Measurements from ENCODE around the gene ZNF672. TPM values are rescaled to one million over a fixed set of nuclear protein-coding genes. Genes with fewer than 3 reads are reported as not detected.
A peak's percentile ranks its signal among the peaks of the same experiment; 100 is the strongest.

ZNF672 gene
- total RNA-seq, 1 experiment from 2014 or later = 29.1 TPM

DNA sequence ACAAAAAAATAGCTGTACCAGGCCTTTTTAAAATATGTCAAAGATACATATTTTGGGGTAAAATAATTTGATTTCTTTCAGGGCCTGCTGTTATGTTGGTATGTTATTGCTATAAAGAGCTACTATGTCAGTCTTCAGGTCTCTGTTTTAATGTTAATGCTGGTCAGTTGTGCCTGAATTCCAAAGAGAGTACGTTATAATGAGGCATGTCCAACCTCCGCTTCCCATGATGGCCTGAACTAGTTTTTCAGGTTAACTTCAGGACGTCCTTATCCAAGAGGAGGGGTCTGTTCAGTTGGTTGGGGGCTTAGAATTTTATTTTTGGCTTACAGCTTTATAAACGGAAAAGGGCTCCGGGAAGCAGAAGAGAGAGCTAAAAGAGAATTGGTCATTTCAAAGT is 47.6 kb upstream of the ZNF672 start:
- TF ChIP-seq, protein P1, sequence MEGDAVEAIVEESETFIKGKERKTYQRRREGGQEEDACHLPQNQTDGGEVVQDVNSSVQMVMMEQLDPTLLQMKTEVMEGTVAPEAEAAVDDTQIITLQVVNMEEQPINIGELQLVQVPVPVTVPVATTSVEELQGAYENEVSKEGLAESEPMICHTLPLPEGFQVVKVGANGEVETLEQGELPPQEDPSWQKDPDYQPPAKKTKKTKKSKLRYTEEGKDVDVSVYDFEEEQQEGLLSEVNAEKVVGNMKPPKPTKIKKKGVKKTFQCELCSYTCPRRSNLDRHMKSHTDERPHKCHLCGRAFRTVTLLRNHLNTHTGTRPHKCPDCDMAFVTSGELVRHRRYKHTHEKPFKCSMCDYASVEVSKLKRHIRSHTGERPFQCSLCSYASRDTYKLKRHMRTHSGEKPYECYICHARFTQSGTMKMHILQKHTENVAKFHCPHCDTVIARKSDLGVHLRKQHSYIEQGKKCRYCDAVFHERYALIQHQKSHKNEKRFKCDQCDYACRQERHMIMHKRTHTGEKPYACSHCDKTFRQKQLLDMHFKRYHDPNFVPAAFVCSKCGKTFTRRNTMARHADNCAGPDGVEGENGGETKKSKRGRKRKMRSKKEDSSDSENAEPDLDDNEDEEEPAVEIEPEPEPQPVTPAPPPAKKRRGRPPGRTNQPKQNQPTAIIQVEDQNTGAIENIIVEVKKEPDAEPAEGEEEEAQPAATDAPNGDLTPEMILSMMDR (IDR thresholded peaks at IDR 0.05; ENCODE audit: insufficient read depth in 1 of 2, low read depth in 1 of 2, low read length in 1 of 2, severe bottlenecking in 1 of 2, unreplicated experiment in 1 of 2) = no peak
- H3K4me3 ChIP-seq (ENCODE audit: low read depth, low read length) = no peak overlapping the region
- no TSS peak for BruUV-seq (replicated peaks)
- CTCF ChIA-PET = interaction anchor here (0.6 kb wide), 1 partner anchor 35 kb away, joined by 5 read pairs; the partner anchor contains the start of gene SH3BP5L
- Mint-ChIP-seq H3K27ac (ENCODE audit: unreplicated experiment) (no peak overlapping the region), H3K4me3 (ENCODE audit: unreplicated experiment) (no peak overlapping the region), H3K36me3 (ENCODE audit: insufficient read depth, unreplicated experiment) (no peaks in the 10 kb centered on the region), H3K4me1 (ENCODE audit: low read depth, unreplicated experiment) (no peaks in the 10 kb centered on the region), H3K9me3 (ENCODE audit: unreplicated experiment) (peaks cover 9% of the 10 kb centered on the region), H3K27me3 (ENCODE audit: insufficient read depth, unreplicated experiment) (no peaks in the 10 kb centered on the region)
- no peak for DNase-seq
- H3K9me3 ChIP-seq = no peaks in the 10 kb centered on the region
- no peaks in the 10 kb centered on the region for H3K36me3 ChIP-seq (ENCODE audit: control insufficient read depth, insufficient read depth, low read length)
- intact Hi-C loops (cut with micrococcal nuclease; ENCODE audit: unreplicated experiment) = loop anchor here (5.0 kb wide), 1 partner anchor 33 kb away; the partner anchor contains the start of gene LYPD8
- H3K4me1 ChIP-seq = peaks cover 11% of the 10 kb centered on the region; the same call in 1 of the 2 replicates
- no peaks in the 10 kb centered on the region for H3K27me3 ChIP-seq (replicated peaks; ENCODE audit: control insufficient read depth, insufficient read depth, low read length)
- POLR2A ChIA-PET = no interaction called here

DNA sequence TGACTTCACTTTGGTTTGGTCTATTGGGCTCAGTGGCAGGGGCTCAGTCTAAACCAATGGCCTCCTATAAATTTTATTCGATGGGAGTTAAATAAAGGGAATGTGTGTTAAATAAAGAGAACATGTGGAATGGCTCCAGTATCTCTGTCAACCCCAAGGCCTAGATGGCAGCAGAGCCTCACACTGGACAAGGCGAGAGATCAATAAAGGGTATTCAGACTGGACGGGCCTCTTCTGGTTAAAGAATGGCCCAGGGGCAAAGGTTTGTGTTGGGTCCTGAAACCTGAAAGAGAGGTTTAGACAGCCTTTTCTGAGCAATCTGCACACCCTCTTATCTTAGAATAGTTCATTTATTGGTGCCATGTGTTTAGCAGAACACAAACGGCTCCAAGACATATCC is 47.0 kb upstream of the ZNF672 start:
- H3K27me3 ChIP-seq (replicated peaks; ENCODE audit: control insufficient read depth, insufficient read depth, low read length) = no peaks in the 10 kb centered on the region
- H3K4me3 Mint-ChIP-seq (ENCODE audit: unreplicated experiment) = no peak overlapping the region
- no peaks in the 10 kb centered on the region for H3K36me3 Mint-ChIP-seq (ENCODE audit: insufficient read depth, unreplicated experiment)
- no peak overlapping the region for H3K27ac Mint-ChIP-seq (ENCODE audit: unreplicated experiment)
- intact Hi-C loops (cut with micrococcal nuclease; ENCODE audit: unreplicated experiment) = loop anchor here (1.0 to 5.0 kb wide), 2 partner anchors 14 to 34 kb away; partner anchors contain the start of gene LYPD8
- peaks cover 9% of the 10 kb centered on the region for H3K9me3 Mint-ChIP-seq (ENCODE audit: unreplicated experiment)
- DNase-seq = peak; percentile 49 to 53
- H3K4me1 Mint-ChIP-seq (ENCODE audit: low read depth, unreplicated experiment) = no peaks in the 10 kb centered on the region
- H3K9me3 ChIP-seq = no peaks in the 10 kb centered on the region
- no TSS peak for BruUV-seq (replicated peaks)
- CTCF ChIA-PET = interaction anchor here (0.5 to 0.6 kb wide), 2 partner anchors 34 to 129 kb away, joined by 4 to 5 read pairs; partner anchors contain the start of gene SH3BP5L
- H3K4me1 ChIP-seq = peaks cover 11% of the 10 kb centered on the region; the same call in 1 of the 2 replicates
- H3K27me3 Mint-ChIP-seq (ENCODE audit: insufficient read depth, unreplicated experiment) = no peaks in the 10 kb centered on the region
- H3K4me3 ChIP-seq (ENCODE audit: low read depth, low read length) = no peak overlapping the region
- no peaks in the 10 kb centered on the region for H3K36me3 ChIP-seq (ENCODE audit: control insufficient read depth, insufficient read depth, low read length)
- TF ChIP-seq, protein P1 (IDR thresholded peaks at IDR 0.05; ENCODE audit: insufficient read depth in 1 of 2, low read depth in 1 of 2, low read length in 1 of 2, severe bottlenecking in 1 of 2, unreplicated experiment in 1 of 2) = peak in 1 of 2 experiments; percentile 44
- POLR2A ChIA-PET = no interaction called here

DNA sequence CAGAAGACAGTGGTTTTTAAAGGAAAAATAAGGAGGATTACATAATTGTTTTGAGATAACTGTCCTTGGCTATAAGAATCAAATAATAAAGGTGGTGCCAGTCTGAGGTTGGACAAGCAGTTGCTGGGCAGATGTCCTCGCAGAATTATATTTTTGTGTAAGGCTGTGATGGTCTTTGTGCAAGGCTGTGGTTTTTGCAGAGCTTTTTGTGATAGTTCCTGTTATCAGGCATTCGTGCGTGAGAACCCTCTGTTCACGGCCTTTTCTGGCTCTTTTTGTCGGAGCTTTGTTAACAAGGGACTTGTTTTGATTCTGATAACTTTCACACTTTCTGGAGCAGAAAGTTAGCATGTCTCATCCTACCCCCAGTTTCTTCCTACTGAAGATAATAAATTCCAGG is 45.7 kb upstream of the ZNF672 start:
- Mint-ChIP-seq H3K4me3 (ENCODE audit: unreplicated experiment) (no peak overlapping the region), H3K4me1 (ENCODE audit: low read depth, unreplicated experiment) (no peaks in the 10 kb centered on the region), H3K9me3 (ENCODE audit: unreplicated experiment) (peaks cover 9% of the 10 kb centered on the region), H3K36me3 (ENCODE audit: insufficient read depth, unreplicated experiment) (no peaks in the 10 kb centered on the region), H3K27ac (ENCODE audit: unreplicated experiment) (no peak overlapping the region), H3K27me3 (ENCODE audit: insufficient read depth, unreplicated experiment) (no peaks in the 10 kb centered on the region)
- Histone ChIP-seq H3K4me1 (peaks cover 11% of the 10 kb centered on the region; the same call in 1 of the 2 replicates), H3K4me3 (ENCODE audit: low read depth, low read length) (no peak overlapping the region), H3K27me3 (replicated peaks; ENCODE audit: control insufficient read depth, insufficient read depth, low read length) (no peaks in the 10 kb centered on the region), H3K36me3 (ENCODE audit: control insufficient read depth, insufficient read depth, low read length) (no peaks in the 10 kb centered on the region), H3K9me3 (no peaks in the 10 kb centered on the region)
- ChIA-PET POLR2A (no interaction called here), CTCF (no interaction called here)
- intact Hi-C loops (cut with micrococcal nuclease; ENCODE audit: unreplicated experiment) = loop anchor here (5.0 kb wide), 1 partner anchor 35 kb away; the partner anchor contains the start of gene LYPD8
- no peak for DNase-seq
- no TSS peak for BruUV-seq (replicated peaks)
- TF ChIP-seq, protein P1 (IDR thresholded peaks at IDR 0.05; ENCODE audit: insufficient read depth in 1 of 2, low read depth in 1 of 2, low read length in 1 of 2, severe bottlenecking in 1 of 2, unreplicated experiment in 1 of 2) = no peak

All from Caco-2 (cell line).